CD4-positive, alpha-beta T cell treated with Interleukin-6 for 4 hours (primary cell): ENCODE results near the gene COX6A1.
"Not testable (repeated sequence)": the region's sequence is repeated elsewhere in the genome, so short reads cannot be mapped to it uniquely, and the experiment has no call there.

Experiments used
- DNase-seq: peaks from one replicate; pipeline ENCODE4 v3.0.0-alpha.2; 2020; ENCODE audit warnings: mixed read lengths

Gene COX6A1

DNA sequence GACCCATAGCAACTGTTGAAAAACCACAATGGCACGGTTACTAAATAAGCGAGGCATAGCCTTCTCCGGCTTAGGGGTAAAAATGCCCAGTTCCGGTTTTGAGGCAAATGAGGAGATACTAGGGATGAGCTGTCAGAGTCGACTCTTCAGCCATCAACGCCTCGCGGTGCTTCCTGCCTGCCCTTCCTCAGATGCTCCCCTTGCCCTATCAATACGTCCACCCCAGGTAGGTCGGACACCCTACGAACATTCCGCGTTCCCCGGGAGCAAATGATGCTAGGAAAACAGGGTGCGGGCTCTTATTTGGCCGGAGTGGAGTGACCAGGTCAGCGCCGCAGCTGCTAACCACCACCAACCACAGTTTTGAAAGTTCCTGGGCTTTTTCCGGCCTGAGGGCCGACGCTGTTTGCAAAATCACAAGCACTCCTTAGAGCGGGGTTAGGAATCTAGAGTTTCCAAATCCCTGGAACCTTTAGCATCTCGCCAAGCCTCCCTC is 30.5 kb downstream of the COX6A1 start:
- peak; percentile 16 for DNase-seq

DNA sequence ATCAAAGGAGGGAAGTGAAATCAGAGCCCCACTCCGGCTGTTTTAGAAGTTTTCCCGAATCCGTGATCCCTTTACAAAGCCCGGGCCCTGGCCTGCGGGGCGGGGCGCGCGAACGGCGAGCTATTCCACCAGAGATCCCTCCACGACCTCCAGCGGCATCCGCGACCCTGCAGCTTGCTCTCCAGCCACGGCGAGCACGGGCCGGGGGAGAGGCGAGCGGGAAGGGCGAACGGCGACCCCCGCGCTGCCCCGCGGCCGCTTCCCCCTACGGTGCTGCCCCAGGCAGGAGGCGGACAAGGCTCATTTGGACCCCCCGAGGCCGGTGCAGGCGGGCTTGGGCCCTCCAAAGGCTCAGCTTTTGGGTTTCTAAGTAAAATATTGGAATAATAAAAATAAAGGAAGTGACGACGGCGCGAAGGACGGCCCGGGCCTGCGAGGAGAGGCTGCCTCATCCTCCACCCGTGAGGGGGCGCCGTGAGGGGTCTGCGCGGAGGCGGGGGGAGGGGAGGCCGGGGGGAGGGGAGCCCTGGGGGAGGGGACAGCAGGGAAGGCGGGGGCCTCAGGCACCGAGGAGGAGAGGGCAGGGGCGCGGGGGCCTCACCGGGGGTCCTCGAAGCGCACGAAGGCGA is 31.0 kb downstream of the COX6A1 start:
- DNase-seq: peak; percentile 66

DNA sequence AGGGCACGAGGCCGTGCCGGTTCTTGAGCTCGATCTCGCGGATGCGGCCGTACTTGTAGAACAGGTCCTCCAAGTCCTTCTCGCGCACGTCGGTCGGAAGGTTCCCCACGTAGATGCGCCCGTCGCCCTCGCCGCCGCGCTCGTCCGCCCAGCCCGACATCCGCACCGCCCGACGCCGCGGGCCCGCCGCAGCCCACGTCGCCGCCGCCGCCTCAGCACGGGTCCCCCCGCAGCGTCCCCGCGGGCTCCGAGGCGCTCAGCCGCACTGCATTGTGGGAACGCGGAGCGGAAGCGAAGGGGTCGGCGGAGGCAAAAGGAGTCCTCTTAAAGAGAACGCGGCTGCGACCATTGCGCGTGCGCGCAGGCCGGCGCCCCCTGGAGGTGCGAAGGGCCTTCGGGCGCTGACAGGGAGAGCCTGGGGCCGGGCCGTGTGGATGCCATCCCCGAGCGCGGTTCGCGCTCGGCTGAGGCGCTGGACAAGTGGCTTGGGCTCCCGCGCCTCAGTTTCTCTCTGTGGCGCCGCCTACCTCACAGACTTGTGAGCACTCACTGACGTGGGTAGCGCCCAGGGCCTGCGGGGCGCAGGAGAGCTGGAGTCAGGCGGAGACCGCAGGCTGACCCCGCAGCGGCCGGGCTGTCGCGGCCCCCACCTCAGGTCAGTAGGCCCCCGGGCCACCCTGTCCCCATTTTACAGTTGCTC is 31.7 kb downstream of the COX6A1 start, which contains the start of gene SRSF9:
TSS of gene SRSF9 (minus strand) at position 299 of the 700 bp plus-strand sequence. CDS start at position 160, 139 bp downstream.
- DNase-seq: peak; percentile 98

DNA sequence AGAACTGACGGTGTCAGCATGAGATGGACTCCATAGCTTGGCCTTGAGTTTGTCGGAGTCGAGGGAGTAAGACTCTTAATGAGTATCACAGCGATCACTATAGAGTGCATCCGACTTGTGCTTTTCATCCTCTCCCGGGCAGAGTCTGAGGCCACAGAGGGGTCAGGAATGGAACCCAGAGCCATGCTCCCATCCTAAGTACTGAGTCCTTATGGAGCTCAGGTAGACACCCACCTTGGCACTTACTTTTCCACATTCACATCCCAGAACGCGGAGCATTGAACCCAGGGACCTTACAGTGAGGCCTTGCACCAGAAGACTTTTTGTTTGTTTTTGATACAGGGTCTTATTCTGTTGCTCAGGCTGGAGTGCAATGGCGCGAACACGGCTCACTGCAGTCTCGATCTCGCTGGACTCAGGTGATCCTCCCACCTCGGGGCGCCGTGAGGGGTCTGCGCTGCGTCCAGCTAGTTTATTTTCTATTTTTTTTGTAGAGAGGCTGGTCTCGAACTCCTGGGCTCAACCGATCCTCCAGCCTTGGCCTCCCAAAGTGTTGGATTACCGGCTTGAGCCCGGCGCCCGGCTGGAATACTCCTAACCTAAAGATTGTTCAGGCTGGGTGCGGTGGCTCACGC is 32.4 kb downstream of the COX6A1 start:
- DNase-seq: no peak

DNA sequence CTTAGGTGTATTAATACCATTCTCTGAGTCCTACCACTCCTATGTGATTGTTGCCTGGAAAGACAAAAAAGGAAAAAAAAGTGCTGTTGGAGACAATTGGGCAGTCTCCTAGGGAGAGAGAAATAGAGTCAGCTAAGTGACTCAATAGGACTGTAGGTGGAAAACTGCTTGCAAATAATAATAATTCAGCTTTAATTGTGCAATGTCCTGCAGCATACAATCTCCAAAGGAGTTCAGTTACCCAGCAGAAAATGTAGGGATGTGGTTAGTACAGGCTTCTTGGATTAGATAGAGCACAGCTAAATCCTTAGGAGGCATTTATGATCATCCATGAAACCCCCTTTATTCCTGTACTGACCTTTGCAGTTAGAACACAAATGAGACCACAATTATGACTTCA is 34.6 kb downstream of the COX6A1 start:
- no peak for DNase-seq

DNA sequence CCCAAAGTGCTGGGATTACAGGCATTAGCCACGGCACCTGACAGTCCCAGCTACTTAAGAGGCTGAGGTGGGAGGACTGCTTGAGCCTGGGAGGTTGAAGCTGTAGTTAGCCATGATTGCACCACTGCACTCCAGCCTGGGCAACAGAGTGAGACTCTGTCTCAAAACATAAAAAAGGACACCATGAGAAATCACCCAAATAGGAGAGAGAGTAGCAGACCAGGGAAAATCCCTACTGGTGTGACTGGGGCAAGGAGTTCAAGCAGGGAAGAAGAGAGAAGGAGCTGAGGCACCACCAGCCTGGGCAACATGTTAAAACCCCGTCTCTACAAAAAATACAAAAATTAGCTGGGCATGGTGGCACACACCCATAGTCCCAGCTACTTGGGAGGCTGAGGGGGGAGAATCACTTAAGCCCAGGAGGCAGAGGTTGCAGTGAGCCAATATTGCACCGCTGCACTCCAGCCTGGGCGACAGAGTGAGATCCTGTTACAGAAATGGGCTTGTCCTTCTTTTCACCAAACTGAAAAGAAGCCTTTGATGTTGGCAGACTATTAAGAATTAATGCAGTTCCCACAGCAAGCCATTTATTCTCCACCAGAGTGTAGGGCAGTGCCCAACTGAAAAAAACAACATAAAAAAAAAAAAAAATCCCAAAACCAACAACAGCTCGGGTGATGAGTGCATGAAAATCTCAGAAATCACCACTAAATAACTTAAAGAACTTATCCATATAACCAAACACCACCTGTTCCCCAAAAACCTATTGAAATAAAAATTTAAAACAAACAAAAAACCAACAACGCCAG is 36.1 kb downstream of the COX6A1 start:
- DNase-seq: no peak

DNA sequence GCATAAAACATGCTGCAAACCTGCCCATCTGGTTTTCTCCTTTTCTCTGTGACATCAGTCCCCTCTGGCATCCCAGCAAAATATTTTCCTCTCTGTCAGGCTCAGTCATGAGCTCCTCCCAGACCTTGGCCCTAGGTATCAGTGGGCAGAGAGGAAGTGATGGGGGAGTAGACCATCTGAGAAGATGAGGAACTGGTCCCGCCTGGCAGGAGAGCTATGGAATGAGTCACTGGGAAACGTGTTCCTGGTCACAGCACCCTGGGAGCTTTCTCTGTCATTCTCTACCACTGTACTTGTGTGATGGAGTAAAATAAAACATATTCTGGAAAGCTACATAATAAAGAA is 36.7 kb downstream of the COX6A1 start:
- DNase-seq: no peak

DNA sequence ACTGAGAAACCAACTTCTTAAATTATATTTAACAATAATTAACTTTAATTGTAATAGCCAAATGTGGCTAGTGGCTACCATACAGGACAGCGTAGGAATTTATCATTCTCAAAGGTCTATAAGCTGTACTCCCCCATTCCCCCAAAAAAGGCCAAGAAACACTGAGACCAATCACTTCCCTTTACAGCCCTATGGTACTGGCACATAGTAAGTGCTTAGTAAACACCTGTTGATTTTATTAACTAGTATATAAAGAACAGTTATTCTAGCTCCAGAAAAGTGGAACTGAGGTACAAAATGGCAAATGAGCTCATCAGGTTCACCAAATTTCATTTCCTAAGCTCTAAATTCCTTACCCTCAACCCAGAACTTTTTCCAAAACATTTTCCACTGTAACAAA is 37.7 kb downstream of the COX6A1 start:
- no peak for DNase-seq

DNA sequence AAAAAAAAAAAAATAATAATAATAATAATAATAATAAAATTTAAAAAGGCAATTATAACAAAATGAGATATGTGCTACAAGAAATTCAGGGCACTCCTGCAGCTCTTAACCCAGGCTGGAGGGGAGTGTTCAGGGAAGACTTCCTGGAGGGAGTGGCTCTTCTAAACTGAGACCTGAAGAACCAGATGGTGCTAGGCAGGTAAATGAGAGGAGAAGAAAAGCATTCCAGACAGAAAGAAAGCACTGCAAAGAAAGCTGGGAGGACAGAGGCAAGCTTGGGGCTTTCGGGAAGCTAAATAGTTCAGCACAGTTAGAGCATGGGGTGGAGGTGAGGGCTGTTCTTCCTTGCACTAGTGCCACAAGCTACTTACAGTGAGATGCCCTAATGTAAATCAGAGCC is 41.5 kb downstream of the COX6A1 start:
- no peak for DNase-seq

DNA sequence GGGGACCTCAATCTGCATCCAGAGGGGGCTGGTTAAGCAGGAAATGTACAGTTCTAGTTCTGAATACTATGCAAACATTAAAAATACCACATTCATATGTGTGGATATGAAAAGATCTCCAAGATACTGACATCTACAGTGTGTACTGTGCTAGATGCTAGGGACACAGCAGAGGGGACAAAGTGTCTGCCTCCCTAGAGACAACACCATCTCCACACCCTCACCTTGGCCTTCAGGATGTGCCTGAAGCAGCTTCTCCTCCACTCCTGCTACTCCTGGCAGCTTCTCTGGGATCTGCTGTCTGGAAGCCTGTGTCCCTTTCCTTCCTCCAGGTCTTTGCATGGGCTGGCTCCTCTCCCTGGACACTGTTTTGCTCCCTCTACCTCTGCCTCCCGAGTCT is 42.3 kb downstream of the COX6A1 start:
- no peak for DNase-seq

DNA sequence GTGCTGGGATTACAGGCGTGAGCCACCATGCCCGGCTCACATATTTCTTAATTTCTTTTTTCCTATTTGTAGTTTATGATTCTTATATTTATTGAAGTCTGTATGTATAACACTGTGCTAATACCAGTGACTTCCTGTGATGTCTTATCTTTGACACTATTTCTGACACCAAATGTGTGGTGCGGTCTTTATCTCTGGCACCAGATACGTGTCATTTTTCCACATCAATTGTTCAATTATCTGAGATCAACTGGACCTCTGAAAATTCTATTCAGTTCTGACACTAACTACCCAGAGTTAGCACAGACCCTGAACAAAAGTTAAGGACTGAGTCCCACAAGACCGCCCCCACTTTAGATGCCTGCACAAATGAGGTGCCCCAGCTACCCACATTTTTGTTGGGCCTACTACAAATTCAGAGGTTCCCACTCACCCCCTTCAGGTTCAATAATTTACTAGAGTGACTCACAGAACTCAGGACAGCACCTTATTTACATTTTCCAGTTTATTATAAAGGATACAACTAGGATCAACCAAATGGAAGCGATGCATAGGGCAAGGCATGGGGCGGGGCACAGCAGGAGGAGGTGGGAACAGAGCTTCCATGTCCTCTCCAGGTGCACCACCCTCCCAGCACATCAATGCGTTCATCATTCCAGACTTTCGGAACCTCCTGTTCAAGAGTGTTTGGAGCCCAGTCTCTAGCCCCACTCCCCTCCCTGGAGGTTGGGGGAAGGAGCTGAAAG is 43.3 kb downstream of the COX6A1 start:
- no peak for DNase-seq

DNA sequence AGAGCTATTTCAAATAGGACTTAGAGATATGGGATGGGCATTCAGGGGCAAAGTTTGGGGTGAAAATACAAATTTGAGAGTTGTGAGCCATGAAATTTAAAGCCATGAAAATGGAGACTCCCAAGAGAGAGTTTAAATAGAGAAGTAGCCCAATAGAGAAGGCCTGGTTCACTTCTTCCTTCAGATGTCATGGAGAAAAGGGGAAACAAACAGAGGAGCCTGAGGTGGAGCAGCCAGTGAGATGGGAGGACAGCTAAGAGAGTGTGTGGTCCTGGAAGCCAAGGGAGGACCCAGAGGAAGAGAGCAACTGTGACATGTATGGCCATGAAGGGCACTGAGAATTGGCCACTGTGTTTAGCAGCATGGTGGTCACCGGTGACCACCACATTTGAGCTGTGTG is 45.7 kb downstream of the COX6A1 start:
- no peak for DNase-seq

DNA sequence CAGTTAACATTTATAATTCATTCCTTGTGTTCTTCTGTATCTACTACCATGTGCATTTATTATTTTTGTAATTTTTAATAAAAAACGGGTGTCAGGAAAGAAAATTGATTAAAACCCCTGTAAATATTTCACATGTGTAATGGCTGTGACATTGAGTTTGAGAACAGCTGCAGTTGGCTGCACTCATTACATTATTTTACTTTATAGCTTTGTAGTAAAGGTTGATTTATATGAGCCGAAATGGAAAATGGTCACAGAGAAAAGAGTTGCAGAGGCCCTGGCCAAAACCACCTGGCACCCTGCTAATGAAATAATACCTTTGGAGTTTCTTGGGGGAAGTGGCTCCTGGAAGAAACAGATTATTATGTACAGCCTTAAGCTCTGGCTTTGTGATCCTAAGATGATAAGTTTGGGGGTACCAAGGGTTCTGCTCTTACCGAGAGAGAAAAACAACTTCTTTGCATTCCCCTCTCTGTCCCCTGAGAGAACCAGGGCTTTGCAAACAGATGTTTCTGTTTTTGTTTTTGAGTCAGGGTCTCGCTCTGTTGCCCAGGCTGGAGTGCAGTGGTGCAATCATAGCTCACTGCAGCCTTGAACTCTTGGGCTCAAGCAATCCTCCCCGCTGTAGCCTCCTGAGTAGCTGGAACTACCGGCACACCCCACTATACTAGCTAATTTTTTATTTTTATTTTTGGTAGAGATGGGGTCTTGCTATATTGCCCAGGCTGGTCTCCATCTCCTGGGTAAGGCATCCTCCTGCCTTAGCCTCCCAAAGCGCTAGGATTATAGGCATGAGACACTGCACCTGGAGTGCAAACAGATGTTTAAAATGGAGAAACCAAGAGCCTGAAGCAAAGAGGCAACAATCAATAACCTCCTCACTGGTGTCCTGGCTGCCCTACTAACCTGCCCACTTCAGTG is 48.3 kb downstream of the COX6A1 start:
- DNase-seq: no peak

DNA sequence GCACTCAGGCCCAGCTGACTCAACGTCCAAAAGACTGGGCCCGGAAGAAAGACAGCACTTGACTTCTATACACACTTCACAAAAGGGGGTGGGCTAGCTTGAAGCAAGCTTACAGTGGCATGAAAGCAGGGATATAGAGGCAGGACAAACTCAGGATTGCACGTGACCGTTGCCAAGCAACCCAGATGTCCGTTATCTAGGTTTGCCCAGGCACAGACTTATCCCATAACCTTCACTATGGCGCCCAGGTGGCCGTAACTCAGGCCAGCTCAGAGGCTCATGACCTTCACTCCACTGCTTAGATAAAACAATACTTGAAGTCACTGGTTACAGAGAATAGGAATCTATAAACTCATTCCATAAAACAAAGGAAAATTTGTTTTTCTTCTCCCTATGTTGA is 49.6 kb downstream of the COX6A1 start:
- not testable (repeated sequence) for DNase-seq

DNA sequence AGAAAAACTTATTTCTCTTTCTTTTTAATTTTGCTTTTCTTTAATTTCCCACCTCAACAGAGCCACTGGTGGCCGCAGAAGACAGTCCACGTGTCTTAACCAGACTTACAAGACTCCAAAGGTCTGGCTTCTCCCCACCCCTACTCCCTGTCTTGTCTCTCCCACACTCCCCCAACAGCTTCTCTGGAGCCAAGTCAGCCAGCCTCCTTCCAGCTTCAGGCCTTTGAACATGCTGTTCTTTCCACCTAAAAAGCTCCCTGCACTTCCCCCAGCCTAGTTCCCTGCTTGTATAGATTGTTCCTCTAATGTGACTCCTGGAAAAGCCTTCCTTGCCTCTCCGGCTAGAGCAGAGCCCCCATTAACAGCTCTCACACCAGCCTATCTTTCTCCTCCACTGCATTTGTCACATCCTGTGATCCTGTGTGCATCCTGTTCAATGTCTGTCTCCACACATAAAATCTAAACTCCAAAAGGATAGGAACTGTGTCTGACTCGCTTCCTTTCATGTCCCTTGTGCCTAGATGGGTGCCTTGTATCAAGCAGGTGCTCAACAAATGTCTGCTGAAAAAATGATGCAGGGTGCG is 50.2 kb downstream of the COX6A1 start:
- no peak for DNase-seq

DNA sequence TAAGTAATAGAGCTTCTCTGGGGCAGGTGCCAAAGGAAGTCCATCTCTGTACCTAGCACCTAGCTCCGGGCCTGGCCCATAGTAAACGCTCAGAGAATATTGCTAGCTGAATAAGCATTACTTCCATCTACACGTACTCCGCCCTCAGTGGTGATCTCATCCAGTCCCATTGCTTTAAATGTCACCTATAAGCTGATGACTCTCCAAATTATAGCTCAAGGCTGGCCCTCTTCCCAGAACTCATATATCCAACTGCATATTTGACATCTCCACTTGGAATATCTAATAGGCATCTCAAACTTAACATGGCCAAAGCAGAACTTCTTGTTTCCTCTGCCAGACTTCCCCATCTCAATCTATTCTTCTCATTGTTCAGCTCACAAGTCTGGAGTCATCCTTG is 51.1 kb downstream of the COX6A1 start:
- no peak for DNase-seq

DNA sequence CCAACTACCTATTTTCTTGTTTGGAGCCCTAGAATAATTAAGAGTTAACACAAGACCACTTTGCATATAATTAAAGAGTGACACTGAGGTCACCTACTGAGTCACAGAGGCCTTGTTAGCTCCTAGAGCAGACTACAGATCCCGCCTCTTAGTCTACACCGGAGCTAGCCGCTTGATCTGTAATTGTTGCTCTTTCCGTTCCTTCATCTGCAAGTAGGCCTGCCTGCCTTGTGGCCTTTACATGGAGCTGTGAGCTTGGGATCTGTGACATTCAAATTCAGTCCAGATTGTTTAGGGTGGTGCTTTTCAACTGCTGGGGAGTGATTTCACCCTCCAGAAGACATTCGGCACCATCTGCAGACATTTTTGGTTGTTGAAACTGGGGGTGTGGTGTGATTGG is 52.4 kb downstream of the COX6A1 start:
- DNase-seq: no peak
